MM.1S (cell line): Measurements from ENCODE around the gene ZCCHC7.

Experiments
- DNase-seq: peaks from one replicate; pipeline ENCODE4 v3.0.0-alpha.2; 2015
- H2AFZ ChIP-seq: fragments of 300-600 bp; sonication (generic); 2 replicates; pipeline ENCODE4 v1.6.0; 2016; ENCODE audit warnings: antibody characterized with exemption, low read length
- H3F3A ChIP-seq: fragments of 300-600 bp; sonication (generic); 2 replicates; pipeline ENCODE4 v1.6.1; 2016; ENCODE audit warnings: mild to moderate bottlenecking, antibody characterized with exemption, low read length, moderate library complexity, mixed read lengths; ENCODE audit not compliant: insufficient read depth
- H3K27ac ChIP-seq: fragments of 300-600 bp; sonication (generic); 2 replicates; pipeline ENCODE4 v1.5.1; 2016; ENCODE audit warnings: mild to moderate bottlenecking, low read length
- H3K27me3 ChIP-seq: fragments of 300-600 bp; sonication (generic); replicated peaks from 2 replicates; pipeline ENCODE4 v1.6.0; 2016; ENCODE audit warnings: low read length; ENCODE audit not compliant: insufficient read depth
- H3K36me3 ChIP-seq: fragments of 300-600 bp; sonication (generic); replicated peaks from 2 replicates; pipeline ENCODE4 v1.6.1; 2016; ENCODE audit warnings: mild to moderate bottlenecking, low read length, mixed read lengths; ENCODE audit not compliant: insufficient read depth
- H3K4me1 ChIP-seq: fragments of 300-600 bp; sonication (generic); 2 replicates; pipeline ENCODE4 v1.6.1; 2016; ENCODE audit warnings: low read length, mixed read lengths
- H3K4me2 ChIP-seq: fragments of 300-600 bp; sonication (generic); 2 replicates; pipeline ENCODE4 v1.6.0; 2016; ENCODE audit warnings: low read depth, low read length
- H3K4me3 ChIP-seq: fragments of 300-600 bp; sonication (generic); 2 replicates; pipeline ENCODE4 v1.5.1; 2016; ENCODE audit warnings: low read length, mixed read lengths
- H3K79me2 ChIP-seq: fragments of 300-600 bp; sonication (generic); 2 replicates; pipeline ENCODE4 v1.6.1; 2016; ENCODE audit warnings: mixed run types, low read length, mixed read lengths
- H3K9ac ChIP-seq: fragments of 300-600 bp; sonication (generic); 2 replicates; pipeline ENCODE4 v1.6.1; 2016; ENCODE audit warnings: low read length, mixed read lengths
- H3K9me2 ChIP-seq: fragments of 300-600 bp; sonication (generic); replicated peaks from 2 replicates; pipeline ENCODE4 v1.6.1; 2016; ENCODE audit warnings: mild to moderate bottlenecking, low read length, mixed read lengths; ENCODE audit not compliant: insufficient read depth
- H3K9me3 ChIP-seq: fragments of 300-600 bp; sonication (generic); replicated peaks from 2 replicates; pipeline ENCODE4 v1.6.1; 2016; ENCODE audit warnings: mild to moderate bottlenecking, low read length, mixed read lengths; ENCODE audit not compliant: insufficient read depth
- H4K20me1 ChIP-seq: fragments of 300-600 bp; sonication (generic); 2 replicates; pipeline ENCODE4 v1.6.1; 2016; ENCODE audit warnings: mild to moderate bottlenecking, low read length, moderate library complexity, mixed read lengths; ENCODE audit not compliant: insufficient read depth
- EZH2 ChIP-seq: fragments of 300-600 bp; sonication (generic); optimal IDR thresholded peaks from 2 replicates; pipeline ENCODE3; 2017; ENCODE audit warnings: low read depth, mild to moderate bottlenecking, antibody characterized with exemption, low read length, mixed read lengths
- EZH2phosphoT487 ChIP-seq: fragments of 300-600 bp; sonication (generic); IDR thresholded peaks from 2 replicates; pipeline ENCODE4 v1.6.1; 2018; ENCODE audit warnings: antibody characterized with exemption, low read length
- TF ChIP-seq, protein P1 (sequence below): fragments of 300-600 bp; sonication (generic); IDR thresholded peaks from 2 replicates; pipeline ENCODE4 v1.5.1; 2016; ENCODE audit warnings: antibody characterized with exemption, low read length, mixed read lengths

Gene ZCCHC7

DNA sequence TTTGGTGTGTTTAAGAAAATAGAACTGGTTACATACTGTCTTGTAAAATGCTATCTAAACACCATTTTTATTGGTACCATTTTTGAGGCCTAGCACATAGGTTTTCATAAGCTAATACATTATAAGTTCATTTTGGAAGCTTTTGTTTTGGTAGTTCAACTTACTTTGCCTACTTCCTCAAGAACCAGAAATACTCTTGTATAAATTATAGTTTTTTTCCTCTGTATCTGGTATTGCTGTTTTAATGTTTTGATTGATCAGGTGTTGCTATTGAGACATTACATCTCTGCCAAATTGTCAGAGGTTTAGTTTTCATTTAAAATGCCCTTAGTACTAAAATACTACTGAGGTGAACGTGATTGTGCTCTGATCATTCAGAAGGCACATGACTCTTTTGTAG, 211.5 kb downstream of the ZCCHC7 start:
- no peak overlapping the region for H2AFZ ChIP-seq
- no peaks in the 10 kb centered on the region for H3K27me3 ChIP-seq
- no peaks in the 10 kb centered on the region for H4K20me1 ChIP-seq
- H3K79me2 ChIP-seq, result no peaks in the 10 kb centered on the region
- H3F3A ChIP-seq, result no peaks in the 10 kb centered on the region
- H3K9ac ChIP-seq, result no peak overlapping the region
- DNase-seq, result no peak
- no peak for TF ChIP-seq EZH2phosphoT487
- TF ChIP-seq, protein P1, sequence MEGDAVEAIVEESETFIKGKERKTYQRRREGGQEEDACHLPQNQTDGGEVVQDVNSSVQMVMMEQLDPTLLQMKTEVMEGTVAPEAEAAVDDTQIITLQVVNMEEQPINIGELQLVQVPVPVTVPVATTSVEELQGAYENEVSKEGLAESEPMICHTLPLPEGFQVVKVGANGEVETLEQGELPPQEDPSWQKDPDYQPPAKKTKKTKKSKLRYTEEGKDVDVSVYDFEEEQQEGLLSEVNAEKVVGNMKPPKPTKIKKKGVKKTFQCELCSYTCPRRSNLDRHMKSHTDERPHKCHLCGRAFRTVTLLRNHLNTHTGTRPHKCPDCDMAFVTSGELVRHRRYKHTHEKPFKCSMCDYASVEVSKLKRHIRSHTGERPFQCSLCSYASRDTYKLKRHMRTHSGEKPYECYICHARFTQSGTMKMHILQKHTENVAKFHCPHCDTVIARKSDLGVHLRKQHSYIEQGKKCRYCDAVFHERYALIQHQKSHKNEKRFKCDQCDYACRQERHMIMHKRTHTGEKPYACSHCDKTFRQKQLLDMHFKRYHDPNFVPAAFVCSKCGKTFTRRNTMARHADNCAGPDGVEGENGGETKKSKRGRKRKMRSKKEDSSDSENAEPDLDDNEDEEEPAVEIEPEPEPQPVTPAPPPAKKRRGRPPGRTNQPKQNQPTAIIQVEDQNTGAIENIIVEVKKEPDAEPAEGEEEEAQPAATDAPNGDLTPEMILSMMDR, result no peak
- no peak for TF ChIP-seq EZH2
- no peak overlapping the region for H3K4me2 ChIP-seq
- no peaks in the 10 kb centered on the region for H3K9me3 ChIP-seq
- no peaks in the 10 kb centered on the region for H3K4me1 ChIP-seq
- no peaks in the 10 kb centered on the region for H3K36me3 ChIP-seq
- no peak overlapping the region for H3K4me3 ChIP-seq
- no peak overlapping the region for H3K27ac ChIP-seq
- H3K9me2 ChIP-seq, result no peaks in the 10 kb centered on the region

DNA sequence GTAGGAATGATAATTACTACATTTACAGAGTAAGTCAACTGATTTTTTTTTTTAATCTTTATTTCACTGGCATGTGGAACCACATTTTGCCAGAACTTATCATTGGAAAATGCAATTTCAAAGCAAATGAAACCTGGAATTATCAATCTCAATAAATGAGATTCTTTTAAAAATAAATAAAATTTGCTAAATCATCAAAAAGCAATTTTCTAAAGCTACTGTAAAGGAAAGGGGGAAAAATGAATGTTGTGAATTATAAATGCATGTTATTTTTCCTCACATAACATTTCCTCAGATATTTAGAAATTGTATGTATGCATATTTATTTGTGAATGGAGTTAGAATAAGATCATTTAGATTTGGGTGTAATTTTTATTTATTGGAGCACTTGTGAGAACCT, 212.2 kb downstream of the ZCCHC7 start:
- Histone ChIP-seq H2AFZ (no peak overlapping the region), H3K4me1 (no peaks in the 10 kb centered on the region), H3K4me2 (no peak overlapping the region), H3K9me2 (no peaks in the 10 kb centered on the region), H3K79me2 (no peaks in the 10 kb centered on the region), H3K9me3 (no peaks in the 10 kb centered on the region), H3K9ac (no peak overlapping the region), H3K27me3 (no peaks in the 10 kb centered on the region), H3F3A (no peaks in the 10 kb centered on the region), H3K36me3 (no peaks in the 10 kb centered on the region), H4K20me1 (no peaks in the 10 kb centered on the region), H3K27ac (no peak overlapping the region), H3K4me3 (no peak overlapping the region)
- no peak for DNase-seq
- no peak for TF ChIP-seq EZH2phosphoT487
- TF ChIP-seq, protein P1, result no peak
- TF ChIP-seq EZH2, result no peak

DNA sequence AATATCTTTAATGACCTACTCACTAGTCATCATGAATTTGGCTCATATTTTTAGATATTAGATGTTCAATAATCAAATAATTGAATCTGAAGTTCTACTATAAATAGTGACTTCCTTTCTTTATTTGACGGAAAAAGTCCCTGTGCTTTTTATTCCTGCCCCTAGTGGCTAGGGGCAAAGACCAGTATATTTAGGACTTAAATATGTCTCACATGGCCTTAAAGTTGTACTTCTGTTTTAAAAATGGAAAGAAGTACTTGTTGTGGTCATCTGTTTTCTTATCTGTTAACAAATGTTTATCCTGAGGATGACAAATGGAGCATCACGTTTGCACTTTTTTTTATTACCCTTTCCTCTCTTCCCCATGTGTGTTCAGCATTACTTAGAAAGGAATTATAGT, 212.9 kb downstream of the ZCCHC7 start:
- TF ChIP-seq, protein P1, result no peak
- no peak for TF ChIP-seq EZH2
- no peak for TF ChIP-seq EZH2phosphoT487
- Histone ChIP-seq H3K36me3 (no peaks in the 10 kb centered on the region), H4K20me1 (no peaks in the 10 kb centered on the region), H3K9me2 (no peaks in the 10 kb centered on the region), H3K4me3 (no peak overlapping the region), H3F3A (no peaks in the 10 kb centered on the region), H3K27me3 (no peaks in the 10 kb centered on the region), H2AFZ (no peak overlapping the region), H3K27ac (no peak overlapping the region), H3K9ac (no peak overlapping the region), H3K79me2 (no peaks in the 10 kb centered on the region), H3K9me3 (no peaks in the 10 kb centered on the region), H3K4me1 (no peaks in the 10 kb centered on the region), H3K4me2 (no peak overlapping the region)
- no peak for DNase-seq
